VCaP (cell line): ENCODE results near the gene FKRP.
"Not testable (repeated sequence)": the region's sequence is repeated elsewhere in the genome, so short reads cannot be mapped to it uniquely, and the experiment has no call there.

Source experiments
- H3K27ac ChIP-seq: fragments of 450-650 bp; 2 replicates; pipeline ENCODE4 v1.5.1; 2017
- CTCF ChIP-seq: fragments of 450-650 bp; conservative IDR thresholded peaks from 2 replicates; pipeline ENCODE4 v1.5.1; 2017; ENCODE audit warnings: mild to moderate bottlenecking, moderate library complexity

FKRP gene

DNA sequence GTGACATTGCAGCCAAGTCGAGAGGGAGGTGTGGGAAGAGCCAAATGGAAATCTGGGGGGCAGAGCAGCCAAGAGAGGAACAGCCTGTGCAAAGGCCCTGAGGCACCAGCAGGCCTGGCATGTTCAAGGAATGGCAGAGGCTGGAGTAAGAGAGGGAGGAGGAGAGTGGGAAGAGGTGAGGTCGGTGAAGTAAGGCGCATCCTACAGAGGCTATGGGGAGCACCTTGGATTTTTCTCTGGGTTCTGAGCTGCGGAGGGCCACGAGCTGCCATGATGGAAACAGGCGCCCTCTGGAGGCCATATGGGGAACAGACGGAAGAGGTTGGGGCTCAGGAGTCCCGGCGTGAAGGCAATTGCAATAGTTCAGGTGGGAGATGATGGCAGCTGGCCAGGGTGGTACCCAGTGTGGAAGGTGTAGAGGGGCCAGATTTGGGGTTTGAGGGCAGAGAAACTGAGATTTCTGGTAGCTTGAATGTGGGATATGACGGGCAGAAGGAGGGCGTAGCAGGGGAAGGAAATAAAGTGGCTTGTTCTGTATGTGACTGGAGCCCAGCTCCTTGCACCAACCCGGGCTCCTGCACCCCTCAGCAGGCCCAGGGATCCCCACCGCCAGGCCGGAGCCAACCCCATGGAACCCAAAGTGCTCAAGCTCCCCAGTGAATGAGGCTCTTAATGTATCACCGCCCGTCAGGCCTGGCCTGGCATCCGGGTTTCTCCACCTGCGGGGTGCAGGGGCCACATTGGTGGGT lies 20.9 kb downstream of the FKRP start:
- H3K27ac ChIP-seq, result no peak overlapping the region
- peak; percentile 69 for TF ChIP-seq CTCF

- H3K27ac ChIP-seq, result peak overlapping the region; percentile 81
These were observed 22.9 kb downstream of the FKRP start for GRCh38 chr19:46768746-46769145.

DNA sequence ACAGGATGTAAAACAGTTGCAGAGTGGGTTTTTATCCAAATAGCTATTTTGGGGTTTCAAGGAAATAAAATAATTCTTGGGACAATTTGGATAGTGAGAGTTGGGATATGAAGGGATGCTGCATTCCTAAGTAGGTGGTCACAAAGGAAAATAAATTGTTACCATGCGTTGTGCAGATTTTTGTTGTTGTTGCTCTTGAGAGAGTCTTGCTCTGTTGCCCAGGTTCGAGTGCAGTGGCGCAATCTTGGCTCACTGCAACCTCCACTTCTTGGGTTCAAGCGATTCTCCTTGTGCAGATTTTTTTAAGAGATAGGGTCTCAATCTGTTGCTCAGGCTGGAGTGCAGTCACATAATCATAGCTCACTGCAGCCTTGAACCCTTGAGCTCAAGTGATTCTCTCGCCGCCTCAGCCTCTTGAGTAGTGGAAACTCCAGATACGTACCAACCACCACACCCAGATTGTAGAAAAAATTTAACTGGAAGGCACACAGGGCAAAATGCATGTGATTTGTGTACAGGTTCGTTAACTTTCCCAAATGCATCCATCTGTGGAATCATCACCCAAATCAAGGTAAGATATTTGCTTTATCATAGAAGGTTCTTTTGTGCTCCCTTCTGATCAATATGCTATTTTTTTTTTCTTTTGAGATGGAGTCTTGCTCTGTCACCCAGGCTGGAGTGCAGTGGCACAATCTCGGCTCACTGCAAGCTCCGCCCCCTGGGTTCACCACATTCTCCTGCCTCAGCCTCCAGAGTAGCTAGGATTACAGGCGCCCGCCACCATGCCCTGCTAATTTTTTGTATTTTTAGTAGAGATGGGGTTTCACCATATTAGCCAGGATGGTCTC lies 26.5 kb downstream of the FKRP start:
- H3K27ac ChIP-seq, result peak overlapping the region; percentile 81; the same call in 1 of the 2 replicates
- no peak for TF ChIP-seq CTCF

- H3K27ac ChIP-seq, result no peak overlapping the region
These were observed 27.2 kb downstream of the FKRP start for GRCh38 chr19:46773018-46773399.

GRCh38 chr19:46775642-46776258 lies 29.9 kb downstream of the FKRP start:
- H3K27ac ChIP-seq, result no peak overlapping the region
- no peak for TF ChIP-seq CTCF

More at GRCh38 chr19:46773018-46773399, 27.2 kb downstream of the FKRP start:
- no peak for TF ChIP-seq CTCF

DNA sequence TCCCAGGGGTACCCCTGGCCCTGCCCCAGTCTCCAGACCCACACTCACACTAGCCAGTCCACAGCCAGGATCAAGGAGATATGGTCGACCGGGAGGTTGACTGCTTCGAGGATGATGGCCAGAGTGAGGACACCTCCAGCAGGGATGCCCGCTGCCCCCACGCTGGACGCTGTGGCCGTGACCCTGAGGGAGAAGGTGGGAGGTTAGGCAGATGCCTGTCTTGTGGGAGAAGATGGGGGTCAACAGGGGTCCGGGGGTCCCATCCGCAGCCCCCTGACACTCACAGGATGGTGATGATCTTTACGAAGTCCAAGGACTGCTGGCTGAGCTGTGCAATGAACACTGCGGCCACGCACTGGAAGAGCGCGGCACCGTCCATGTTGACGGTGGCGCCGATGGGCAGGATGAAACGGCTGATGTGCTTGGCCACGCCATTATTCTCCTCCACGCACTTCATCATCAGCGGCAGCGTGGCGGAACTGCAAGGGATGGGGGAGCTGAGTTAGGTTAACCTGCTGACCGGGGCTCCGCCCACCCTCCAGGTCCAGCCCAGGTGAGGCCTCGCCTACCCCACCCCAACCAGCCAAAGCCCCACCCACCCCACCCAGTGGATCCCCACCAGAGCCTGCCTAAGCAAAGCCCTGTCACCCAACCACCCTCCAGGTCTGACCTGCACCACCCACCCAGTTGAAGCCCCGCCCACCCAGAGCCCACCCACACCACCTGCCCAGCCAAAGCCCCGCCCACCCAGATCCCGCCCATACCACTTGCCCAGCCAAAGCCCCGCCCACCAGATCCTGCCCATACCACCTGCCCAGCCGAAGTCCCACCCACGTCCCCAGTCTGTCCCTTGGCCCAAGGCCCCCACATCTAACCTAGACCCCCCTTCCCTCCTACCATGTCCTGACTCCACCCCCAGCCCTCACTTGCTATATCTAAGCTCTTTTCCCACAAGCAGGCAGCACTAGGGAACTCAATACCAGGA lies 31.4 kb downstream of the FKRP start:
- no peak overlapping the region for H3K27ac ChIP-seq
- TF ChIP-seq CTCF, result no peak

DNA sequence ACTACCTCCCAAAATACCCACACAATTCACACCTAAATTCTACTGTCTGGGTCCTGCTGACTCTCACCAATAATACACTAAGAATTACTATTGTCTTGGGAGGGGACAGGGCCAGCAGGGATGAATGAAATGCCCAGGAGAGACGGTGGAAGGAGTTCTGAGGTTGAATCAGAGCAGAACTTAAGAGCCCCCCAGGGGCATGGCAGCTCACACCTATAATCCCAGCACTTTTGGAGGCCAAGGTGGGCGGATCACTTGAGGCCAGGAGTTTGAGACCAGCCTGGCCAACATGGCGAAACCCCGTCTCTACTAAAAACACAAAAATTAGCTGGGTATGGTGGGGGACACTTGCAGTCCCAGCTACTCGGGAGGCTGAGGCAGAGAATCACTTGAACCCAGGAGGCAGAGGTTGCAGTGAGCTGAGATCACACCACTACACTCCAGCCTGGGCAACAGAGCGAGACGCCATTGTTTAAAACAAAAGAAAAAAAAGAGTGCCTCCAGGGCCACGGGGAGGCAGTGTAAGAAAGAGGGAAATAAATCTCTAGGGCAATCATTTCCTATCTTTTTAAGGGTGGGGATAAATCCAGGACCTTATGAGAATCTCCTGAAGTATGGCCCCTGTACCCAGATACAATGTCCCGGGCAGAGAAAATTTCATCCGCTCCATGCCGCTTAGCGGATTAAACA lies 32.2 kb downstream of the FKRP start:
- H3K27ac ChIP-seq, result not testable (repeated sequence)
